Head of caudate nucleus (tissue), 42 donors: ENCODE results near the gene DDR1.
A peak's percentile ranks its signal among the peaks of the same experiment; 100 is the strongest.

Experiments
- DNase-seq, 42 donors: peaks; one replicate each; pipeline versions ENCODE4 v3.0.0 to v3.0.0-alpha.2; 2020 to 2021; ENCODE audit warnings: mixed read lengths in 7 of 42
- intact Hi-C: fragments of 100-400 bp; cut with DNase I; formaldehyde crosslinking; loops from one replicate; pipeline ENCODE4 v1.15.0; 2022

DDR1 gene

DNA sequence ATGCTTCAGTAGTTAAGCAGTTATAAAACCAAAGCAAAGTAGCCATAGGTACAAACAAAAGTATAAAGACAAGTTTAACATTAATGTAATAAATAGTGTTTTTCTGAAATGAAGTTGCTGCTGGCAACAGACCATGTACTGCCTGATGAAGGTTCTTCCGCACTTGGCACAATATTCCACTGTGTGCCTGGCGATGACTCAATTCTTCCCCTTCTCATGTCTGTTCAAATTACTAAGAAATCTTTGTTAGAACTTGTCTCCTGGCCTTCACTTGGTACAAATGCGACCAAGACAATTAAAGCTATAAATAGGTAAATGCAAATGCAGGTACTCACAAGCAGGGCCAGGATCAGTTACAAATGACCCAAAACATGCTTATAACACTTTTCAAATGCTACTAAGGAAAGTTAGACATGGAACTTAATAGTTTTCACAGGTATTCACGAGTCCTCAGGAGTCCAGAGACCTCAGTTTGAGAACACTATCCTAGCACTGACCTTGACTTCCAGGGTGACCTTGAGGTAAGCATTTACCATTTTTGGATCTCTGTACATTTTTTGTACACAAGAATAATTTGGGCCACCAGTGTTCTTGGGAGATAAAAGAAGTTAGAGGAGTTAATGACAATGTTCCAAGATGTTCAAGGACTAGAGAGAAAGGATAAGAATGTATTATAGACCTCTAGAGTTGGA is 8.1 kb upstream of the DDR1 start:
- intact Hi-C loops, result loop anchor here (2.0 kb wide), 1 partner anchor 47 kb away; no protein-coding TSS in a partner anchor
- peak in 1 of 42 donors; percentile 62 for DNase-seq

DNA sequence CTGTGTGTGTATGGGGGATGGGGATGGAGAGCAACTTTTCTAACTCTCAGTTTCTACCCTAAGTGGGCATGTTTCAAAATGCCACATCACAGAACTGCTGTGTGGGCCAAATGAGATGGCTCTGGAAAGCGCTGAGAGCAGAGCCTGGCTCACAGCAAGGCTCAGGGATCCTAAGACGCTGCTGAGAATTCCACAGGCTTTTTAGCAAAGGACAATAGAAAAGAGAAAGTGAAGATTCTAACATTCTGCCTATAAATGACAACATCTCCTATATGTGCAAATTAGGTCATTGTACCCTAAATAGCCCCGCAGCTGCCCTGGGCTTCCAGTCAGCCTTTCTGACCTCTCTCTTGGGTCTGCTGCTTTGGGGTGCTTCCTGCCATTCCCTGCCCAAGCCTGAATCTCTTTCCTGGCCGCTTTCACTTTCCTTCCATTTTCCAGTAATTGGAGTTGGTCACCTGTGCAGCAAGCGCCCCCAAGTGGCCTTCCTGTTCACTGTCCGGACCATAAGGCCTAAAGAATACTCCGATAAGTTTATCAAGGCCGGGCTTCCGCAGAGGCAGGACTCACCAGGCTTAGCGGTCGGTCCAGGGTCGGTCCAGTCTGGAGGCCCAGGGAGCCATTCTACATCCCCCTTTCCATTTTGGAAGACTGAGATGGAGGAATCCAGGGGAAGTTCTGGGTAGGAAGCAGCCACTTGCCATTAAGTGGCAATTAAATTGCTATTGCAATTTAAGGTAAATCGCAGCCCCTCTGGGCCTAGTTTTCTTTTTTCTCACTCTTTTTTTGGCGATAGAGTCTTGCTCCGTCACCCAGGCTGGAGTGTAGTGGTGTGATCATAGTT is 6.7 kb upstream of the DDR1 start:
- peak; percentile 78 to 96 (median 90) for DNase-seq
- intact Hi-C loops, result loop anchor here (2.0 kb wide), 1 partner anchor 49 kb away; no protein-coding TSS in a partner anchor

DNA sequence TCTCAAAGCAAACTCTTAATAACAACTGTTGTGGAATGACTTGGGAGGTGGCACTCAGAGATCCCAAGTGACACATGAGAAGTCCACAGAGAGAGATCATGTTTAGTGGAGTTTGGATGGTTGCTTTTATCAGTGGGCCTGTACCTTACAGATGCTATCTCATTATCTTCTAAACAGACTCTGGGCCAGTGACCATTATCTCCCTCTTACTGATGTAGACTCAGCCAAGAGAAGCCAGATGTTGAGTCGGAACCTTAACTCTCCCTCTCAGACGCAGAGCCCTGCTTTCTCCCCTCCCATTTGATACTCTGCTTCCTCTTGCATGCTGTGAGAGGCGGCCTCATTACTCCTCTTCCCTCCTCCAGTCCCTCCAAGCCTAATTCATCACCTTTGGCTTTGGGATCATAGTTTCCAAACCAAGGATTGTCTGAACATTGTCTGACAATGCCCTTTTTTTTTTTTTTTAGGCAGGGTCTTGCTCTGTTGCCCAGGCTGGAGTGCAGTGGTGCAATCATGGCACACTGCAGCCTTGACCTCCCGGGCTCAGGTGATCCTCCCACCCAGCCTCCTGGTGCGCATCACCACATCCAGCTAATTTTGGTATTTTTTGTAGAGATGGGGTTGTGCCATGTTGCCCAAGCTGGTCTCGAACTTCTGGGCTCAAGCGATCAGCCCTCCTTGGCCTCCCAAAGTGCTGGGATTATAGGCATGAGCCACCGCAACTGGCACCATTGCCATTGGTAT is 4.5 kb upstream of the DDR1 start:
- intact Hi-C loops, result loop anchor here (10.0 kb wide), 1 partner anchor 135 kb away; the partner anchor contains the start of genes FLOT1 and IER3
- peak in 1 of 42 donors; percentile 13 for DNase-seq

DNA sequence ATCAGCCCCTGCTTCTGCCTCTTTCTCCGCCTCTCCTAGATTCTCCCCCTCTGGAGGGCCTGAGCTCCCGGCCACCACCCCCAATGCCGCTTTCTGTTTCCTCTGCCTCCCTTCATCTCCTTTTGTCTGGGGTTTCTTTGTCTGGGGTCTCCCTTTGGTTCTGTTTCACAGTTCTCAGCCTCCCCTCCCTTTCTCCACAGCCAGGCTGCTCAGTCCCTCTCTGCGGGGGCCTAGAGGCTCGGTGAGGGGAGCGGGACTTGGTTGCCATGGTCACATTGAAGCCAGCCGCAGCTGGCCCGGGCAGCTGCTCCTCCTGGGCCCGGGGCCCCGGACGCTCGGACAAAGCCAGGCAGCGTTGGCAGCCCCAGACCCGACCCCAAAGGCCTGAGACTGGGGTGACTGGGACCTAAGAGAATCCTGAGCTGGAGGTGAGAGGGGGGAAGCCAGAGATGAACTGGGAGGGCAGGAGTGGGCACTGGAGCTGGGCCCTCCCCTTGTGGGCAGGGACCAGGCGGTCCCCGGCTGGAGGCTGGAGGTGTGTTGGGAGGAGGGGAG is 3.5 kb upstream of the DDR1 start:
- peak in 40 of 42 donors; percentile 35 to 82 (median 65) for DNase-seq
- intact Hi-C loops, result loop anchor here (10.0 kb wide), 1 partner anchor 136 kb away; the partner anchor contains the start of genes FLOT1 and IER3

DNA sequence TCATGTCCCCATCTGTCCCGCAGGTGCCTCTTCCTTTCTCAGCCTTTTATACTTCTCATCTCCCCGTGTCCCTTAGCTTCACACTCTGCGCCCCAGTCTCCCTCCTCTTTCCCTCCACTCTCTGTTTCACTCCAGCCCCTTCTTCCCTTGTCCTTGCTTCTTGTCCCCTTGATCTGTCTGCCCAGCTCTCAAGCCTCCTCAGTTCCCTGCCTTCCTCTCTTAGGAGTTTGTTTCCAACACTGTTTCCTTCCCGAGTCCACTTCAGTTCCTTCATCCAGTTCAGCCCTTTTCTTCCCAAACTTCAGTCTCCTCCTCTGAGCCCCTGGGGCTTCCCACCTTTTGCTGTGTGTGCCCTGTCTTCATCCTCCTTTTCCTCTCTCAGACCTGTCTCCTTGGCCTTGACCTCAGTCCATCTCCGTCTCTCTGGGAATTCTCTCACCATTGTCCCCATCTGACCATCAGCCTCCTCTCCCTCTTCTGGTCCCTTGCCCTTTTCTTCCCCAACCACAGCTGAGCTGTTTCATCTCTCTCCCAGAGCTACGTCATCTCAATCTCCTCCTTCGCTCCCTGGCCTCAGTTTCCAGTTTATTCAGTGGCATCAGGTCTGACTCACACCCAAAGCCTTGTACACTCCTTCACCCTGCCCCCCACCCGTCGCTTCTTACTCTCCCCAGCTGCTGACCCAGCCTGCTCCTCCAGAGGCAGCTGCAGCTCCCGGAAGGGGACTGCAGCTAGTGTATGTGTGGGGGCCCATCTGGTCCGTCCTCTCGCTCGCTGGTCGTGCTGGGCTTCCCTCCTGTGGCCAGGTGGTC is 2.7 kb upstream of the DDR1 start:
- DNase-seq, result peak in 23 of 42 donors; percentile 32 to 77 (median 50)
- intact Hi-C loops, result loop anchor here (10.0 kb wide), 1 partner anchor 137 kb away; the partner anchor contains the start of genes FLOT1 and IER3

DNA sequence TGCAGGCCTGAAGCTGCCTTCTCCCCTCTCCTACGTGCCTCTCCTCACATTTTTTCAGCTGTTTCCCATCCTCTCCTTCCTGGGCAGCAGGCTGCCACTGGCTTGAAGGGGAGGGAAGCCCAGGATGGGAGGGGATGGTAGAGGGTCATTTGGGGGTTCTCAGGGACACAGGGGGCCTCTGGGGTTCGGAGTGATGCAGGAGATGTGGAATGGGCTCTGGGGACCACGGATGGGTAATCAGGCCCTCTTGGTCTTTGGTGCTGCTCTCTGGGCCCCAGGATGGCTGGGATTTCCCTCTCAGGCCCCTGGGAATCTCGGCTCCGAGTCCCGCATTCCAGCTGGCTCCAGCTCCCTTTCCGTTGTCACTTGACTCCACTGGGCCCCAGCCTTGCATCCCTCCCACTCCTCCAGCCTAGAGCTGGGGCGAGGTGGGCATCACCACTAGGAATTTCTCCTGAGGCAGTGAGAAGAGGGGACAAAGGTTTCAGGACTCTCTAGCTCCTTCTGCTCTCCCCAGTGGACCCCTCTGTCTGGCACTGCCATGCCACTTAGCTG is 2.0 kb upstream of the DDR1 start:
- peak in 1 of 42 donors; percentile 28 for DNase-seq
- intact Hi-C loops, result loop anchor here (10.0 kb wide), 1 partner anchor 137 kb away; the partner anchor contains the start of genes FLOT1 and IER3

DNA sequence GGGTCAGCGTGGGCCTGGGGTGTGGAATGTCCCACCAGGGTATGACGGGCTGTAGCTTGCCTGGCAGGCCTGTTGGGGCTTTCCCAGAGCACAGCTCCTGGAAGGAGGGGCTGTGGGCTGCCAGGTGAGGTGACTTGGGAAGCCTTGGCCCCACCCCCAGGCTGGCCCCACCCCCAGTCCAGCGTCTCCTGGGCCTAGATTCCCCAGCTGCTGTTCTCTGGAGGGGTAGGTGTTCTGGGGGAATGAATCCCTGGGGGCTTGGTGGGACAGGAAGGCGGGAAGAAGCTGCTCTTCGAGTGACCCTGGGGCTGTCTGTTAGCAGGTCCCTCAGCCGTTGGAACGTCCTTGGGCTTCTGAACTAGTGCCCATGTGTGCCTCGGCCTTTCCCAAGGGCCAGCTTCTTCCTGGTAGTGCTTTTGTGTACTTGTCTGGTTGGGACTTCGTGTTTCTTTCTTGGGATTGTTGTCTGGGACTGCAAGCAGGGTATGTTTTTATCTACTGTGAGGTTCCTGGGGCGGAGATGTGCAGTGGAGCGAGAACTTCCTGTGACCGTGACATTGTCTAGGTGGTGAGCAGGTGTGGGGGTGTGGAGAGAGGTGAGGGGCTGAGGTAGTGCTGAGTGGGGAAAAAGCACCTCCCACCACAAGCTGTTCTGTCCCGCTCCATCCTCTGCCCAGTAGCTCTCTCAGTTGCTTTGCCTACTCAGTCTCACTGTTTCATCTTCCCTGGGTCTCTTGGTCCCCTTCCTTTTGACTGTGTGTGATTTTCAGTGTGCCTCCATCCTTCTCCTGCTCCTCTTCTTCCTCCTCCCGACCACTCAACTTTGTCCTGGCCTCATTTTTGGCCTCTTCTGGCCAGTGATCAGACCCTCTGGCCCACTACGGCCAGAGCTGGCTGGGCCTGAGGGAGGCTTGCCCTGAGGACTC is 1.3 kb upstream of the DDR1 start:
- intact Hi-C loops, result loop anchor here (10.0 kb wide), 1 partner anchor 138 kb away; the partner anchor contains the start of genes FLOT1 and IER3
- DNase-seq, result no peak

DNA sequence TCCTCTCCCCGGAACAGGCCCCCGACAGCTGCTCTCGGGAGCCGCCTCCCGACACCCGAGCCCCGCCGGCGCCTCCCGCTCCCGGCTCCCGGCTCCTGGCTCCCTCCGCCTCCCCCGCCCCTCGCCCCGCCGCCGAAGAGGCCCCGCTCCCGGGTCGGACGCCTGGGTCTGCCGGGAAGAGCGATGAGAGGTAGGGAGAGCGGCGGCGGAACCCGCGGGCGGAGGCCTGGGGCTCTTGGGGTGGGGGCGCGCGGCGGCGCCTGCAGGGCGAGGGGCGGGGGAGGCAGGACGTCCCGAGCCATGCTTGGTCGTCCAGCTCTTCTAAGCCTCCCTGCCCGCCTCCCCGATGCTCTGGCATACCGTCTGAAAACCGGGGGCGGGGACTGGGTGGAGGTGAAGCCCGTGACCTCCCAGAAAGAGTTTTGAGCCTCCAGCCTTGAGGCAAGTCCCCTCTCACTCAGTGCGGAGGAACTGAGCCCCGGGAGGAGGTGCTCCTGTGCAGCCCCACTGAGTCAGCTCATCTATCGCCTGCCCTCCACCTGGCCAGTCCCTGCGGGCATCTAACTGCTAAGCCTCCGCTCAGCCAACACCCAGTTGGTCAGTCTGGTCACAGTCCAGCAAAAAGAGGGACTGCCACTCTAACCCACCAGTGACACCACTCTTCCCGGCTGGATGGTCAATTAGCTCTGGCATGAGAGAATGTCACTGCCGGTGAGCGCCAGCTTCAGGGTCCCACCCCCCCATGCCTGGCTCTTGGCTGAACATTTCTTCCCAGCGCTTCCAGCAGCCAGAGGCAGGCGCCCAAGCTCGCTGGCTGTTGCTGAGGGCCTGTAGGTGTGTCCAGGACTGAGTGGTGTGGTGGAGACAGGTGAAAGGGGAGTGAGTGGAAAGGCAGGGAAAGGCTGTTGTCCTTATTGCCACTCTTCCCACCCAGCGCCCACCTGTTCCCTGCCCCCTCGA is 482 bp downstream of the DDR1 start:
- DNase-seq, result peak in 38 of 42 donors; percentile 45 to 84 (median 64)
- intact Hi-C loops, result loop anchor here (2.0 to 10.0 kb wide), 2 partner anchors 28 to 140 kb away; partner anchors contain the start of genes FLOT1 and IER3

DNA sequence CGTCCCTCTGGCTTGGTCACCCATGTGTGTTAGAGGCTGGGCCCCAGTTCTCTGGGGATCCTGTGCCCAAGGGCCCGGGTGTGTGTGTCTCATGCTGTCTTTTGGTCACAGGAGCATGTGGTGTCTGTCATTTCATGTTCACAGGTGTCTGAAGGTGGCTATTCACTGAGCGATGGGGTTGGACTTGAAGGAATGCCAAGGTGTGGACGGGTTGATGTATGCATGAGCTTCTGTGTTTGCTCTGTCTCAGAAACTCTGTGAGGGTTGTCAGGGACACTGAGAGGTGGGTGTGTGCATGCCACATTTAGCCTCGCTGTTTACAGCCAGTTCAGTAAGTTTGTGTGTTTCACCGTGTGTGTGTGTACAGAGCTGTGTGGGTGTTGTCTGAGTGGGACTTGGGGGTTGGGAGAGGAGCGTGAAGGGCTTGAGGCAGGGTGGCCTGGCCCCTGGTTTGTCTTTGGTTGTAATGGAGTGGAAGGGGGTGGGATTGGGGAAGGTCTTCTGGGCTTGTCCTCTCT is 1.2 kb downstream of the DDR1 start:
- peak in 8 of 42 donors; percentile 8 to 58 (median 30) for DNase-seq
- intact Hi-C loops, result loop anchor here (2.0 to 10.0 kb wide), 2 partner anchors 27 to 141 kb away; partner anchors contain the start of genes FLOT1 and IER3

DNA sequence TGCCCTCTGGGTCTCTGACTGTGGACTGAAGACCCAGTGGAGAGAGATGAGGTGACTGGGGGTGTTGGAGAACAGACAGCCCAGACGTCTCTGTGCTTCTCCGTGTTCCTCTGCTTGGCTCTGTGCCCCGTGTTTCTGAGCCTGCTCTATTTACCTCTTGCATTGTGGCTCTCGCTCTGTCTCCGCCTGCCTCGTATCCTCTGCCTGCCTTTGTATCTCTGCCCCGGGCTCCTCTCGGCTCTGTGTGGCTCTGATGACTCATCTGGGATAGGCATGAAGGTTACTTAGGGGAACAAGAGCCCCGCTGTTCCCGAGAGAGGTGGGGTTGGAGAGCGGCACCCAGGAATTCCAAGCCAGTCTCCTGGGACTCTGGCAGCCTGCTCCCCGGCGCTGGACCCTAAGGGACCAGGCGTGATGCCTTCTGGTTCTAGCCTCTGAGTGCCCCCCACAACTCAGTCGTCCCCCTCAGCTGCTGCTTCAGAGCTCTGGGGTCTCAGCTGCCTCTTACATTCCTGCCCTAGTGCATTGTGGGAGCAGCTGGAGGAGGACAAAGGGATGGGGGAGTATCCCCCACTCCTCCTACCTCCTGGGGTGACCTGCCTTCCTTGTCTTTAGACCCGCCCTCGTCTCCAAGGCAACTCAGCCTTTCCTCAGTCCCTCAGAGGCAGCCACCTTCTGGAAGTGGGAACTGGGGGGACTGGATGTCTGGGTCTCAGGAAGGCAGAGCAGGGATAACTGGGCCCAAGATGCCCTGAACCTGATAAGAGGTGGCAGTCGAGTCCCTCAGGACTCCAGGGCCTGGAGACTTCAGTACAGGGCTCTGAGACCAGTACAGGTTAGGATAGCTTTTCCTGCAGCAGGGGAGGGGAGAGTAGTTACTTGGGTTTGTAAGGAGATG is 1.9 kb downstream of the DDR1 start:
- DNase-seq, result peak; percentile 58 to 95 (median 78)
- intact Hi-C loops, result loop anchor here (2.0 to 10.0 kb wide), 2 partner anchors 27 to 141 kb away; partner anchors contain the start of genes FLOT1 and IER3

DNA sequence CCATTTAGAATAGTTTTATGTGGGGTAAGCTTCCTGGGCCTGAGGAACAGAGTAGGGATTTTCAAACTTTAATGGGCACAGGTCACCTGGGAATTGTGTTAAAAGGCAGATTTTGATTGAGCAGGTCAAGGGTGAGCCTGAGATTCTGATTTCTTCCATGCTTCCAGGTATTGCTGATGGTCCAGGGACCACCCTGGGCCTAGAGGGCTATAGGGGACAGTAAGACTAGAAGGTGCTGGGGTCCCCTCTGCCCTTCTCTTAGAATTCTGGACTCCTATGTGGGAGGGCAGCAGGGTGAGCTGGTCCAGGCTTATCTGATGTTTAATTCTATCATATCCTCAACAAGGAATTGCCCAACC is 2.6 kb downstream of the DDR1 start:
- intact Hi-C loops, result loop anchor here (10.0 kb wide), 1 partner anchor 142 kb away; the partner anchor contains the start of genes FLOT1 and IER3
- peak in 2 of 42 donors; percentile 9 to 25 for DNase-seq

DNA sequence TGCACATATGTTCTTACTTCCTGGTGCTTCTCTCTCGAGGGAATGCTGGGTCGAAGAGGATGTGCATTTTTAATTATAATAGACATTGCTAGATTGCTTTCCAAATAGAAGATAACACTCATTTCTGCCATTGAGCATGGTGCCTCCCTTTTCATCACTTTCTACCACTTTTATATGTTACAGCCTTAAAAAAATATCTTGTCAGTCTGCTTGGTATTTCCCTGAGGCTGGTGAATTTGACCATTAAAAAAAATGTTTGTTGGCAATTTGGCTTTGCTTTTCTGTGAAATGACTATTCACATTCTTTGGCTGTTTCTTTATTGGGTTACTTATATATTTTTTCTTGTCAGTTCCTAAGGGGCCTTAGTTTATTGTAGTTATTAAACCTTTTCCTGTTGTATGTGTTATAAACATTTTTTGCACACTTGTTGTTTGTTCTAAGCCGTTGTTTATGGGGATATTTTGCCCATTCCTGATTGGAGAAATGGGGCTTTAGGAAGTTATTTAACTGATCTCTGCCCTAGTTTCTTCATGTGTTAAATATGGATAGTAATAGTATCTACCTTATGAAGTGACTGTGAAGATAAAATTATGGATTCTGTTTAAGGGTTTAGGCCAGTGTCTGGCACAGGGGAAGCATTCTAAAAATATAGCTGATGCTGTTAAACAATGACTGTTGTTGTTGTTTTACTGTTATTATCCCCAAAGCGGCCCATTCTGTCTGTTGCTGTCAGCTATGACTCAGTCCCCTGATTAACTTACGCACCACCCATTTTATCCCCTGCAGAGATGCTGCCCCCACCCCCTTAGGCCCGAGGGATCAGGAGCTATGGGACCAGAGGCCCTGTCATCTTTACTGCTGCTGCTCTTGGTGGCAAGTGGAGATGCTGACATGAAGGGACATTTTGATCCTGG is 3.8 kb downstream of the DDR1 start:
- DNase-seq, result peak in 21 of 42 donors; percentile 22 to 83 (median 54)
- intact Hi-C loops, result loop anchor here (10.0 kb wide), 1 partner anchor 143 kb away; the partner anchor contains the start of genes FLOT1 and IER3
